DND-41 (cell line): ENCODE data around the gene HECTD1.

Source experiments
- CTCF ChIP-seq: IDR thresholded peaks from 2 replicates; pipeline ENCODE4 v1.5.1; 2012; ENCODE audit warnings: borderline replicate concordance, low read length, moderate library complexity, mild to moderate bottlenecking; ENCODE audit not compliant: poor library complexity, severe bottlenecking; ENCODE audit errors: extremely low read depth
- EZH2 ChIP-seq: IDR thresholded peaks from 3 replicates; pipeline ENCODE4 v1.6.1; 2012; ENCODE audit warnings: borderline replicate concordance, low read depth, mild to moderate bottlenecking, moderate library complexity, low read length, inconsistent platforms; ENCODE audit not compliant: severe bottlenecking

GRCh38 chr14:31118892-31119291 lies 88.7 kb downstream of the HECTD1 start:
- no peak for TF ChIP-seq CTCF
- TF ChIP-seq EZH2, result no peak
